ENCODE data around the gene FNDC7. TPM values are rescaled to one million over a fixed set of nuclear protein-coding genes. Genes with fewer than 3 reads are reported as not detected.

The FNDC7 gene
- total RNA-seq, 1 donor from 2014 or later: not detected

- H3K27ac Mint-ChIP-seq (ENCODE audit: unreplicated experiment): no peak overlapping the region
- H3K4me1 Mint-ChIP-seq (ENCODE audit: low read depth, unreplicated experiment): no peaks in the 10 kb centered on the region
- H3K36me3 Mint-ChIP-seq (ENCODE audit: unreplicated experiment): no peaks in the 10 kb centered on the region
- H3K9me3 Mint-ChIP-seq (ENCODE audit: unreplicated experiment): peaks cover 3% of the 10 kb centered on the region
- DNase-seq: no peak
- no peaks in the 10 kb centered on the region for H3K27me3 Mint-ChIP-seq (ENCODE audit: unreplicated experiment)
- TF ChIP-seq CTCF (IDR thresholded peaks at IDR 0.05; ENCODE audit: partially characterized antibody, unreplicated experiment): no peak
- no peak overlapping the region for H3K4me3 Mint-ChIP-seq (ENCODE audit: unreplicated experiment)
Measured at GRCh38 chr1:108708691-108709660, 3.7 kb upstream of the FNDC7 start.

- Mint-ChIP-seq H3K27ac (ENCODE audit: unreplicated experiment) (no peak overlapping the region), H3K4me1 (ENCODE audit: low read depth, unreplicated experiment) (no peaks in the 10 kb centered on the region), H3K36me3 (ENCODE audit: unreplicated experiment) (no peaks in the 10 kb centered on the region), H3K27me3 (ENCODE audit: unreplicated experiment) (peaks cover 2% of the 10 kb centered on the region), H3K4me3 (ENCODE audit: unreplicated experiment) (no peak overlapping the region), H3K9me3 (ENCODE audit: unreplicated experiment) (no peaks in the 10 kb centered on the region)
- DNase-seq: no peak
- TF ChIP-seq CTCF (IDR thresholded peaks at IDR 0.05; ENCODE audit: partially characterized antibody, unreplicated experiment): no peak
Measured at GRCh38 chr1:108715932-108716331, 3.2 kb downstream of the FNDC7 start.

- Mint-ChIP-seq H3K36me3 (ENCODE audit: unreplicated experiment) (no peaks in the 10 kb centered on the region), H3K9me3 (ENCODE audit: unreplicated experiment) (no peaks in the 10 kb centered on the region), H3K4me1 (ENCODE audit: low read depth, unreplicated experiment) (no peaks in the 10 kb centered on the region), H3K27me3 (ENCODE audit: unreplicated experiment) (peaks cover 2% of the 10 kb centered on the region), H3K27ac (ENCODE audit: unreplicated experiment) (no peak overlapping the region), H3K4me3 (ENCODE audit: unreplicated experiment) (no peak overlapping the region)
- no peak for DNase-seq
- TF ChIP-seq CTCF (IDR thresholded peaks at IDR 0.05; ENCODE audit: partially characterized antibody, unreplicated experiment): no peak
Measured at GRCh38 chr1:108716437-108717230, 3.9 kb downstream of the FNDC7 start.

- DNase-seq: no peak
- Mint-ChIP-seq H3K9me3 (ENCODE audit: unreplicated experiment) (no peaks in the 10 kb centered on the region), H3K27me3 (ENCODE audit: unreplicated experiment) (peaks cover 2% of the 10 kb centered on the region), H3K4me3 (ENCODE audit: unreplicated experiment) (no peak overlapping the region), H3K4me1 (ENCODE audit: low read depth, unreplicated experiment) (no peaks in the 10 kb centered on the region), H3K36me3 (ENCODE audit: unreplicated experiment) (no peaks in the 10 kb centered on the region), H3K27ac (ENCODE audit: unreplicated experiment) (no peak overlapping the region)
- no peak for TF ChIP-seq CTCF (IDR thresholded peaks at IDR 0.05; ENCODE audit: partially characterized antibody, unreplicated experiment)
Measured at GRCh38 chr1:108717774-108718316, 5.1 kb downstream of the FNDC7 start.
